ENCODE results near the gene SDK2.

DNA sequence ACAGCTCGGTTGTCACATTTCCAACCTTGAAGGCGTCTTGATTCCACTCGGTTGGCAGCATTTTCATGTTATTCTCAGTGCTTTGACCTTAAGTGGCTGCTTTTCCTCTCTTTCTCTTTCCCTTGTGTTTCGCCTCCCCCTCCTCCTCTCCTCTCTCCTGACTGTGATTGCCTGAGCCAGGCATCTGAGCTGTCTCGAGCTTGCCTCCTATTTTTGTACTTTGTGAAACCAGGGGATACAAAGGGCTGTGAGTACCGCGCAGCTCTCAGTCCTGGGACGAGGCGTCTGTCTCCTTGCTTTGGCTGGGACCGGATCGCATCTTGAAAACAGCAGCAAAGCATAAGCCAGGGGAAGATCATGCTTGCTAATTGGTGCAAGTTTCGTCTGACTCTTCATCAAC is 48.8 kb upstream of the SDK2 start:
- TF ChIP-seq CTCF (IDR thresholded peaks at IDR 0.05; ENCODE audit: poor library complexity) (no peak), EZH2 (IDR thresholded peaks at IDR 0.05; ENCODE audit: borderline replicate concordance) (no peak), EZH2phosphoT487 (IDR thresholded peaks at IDR 0.05; ENCODE audit: low read depth, severe bottlenecking, unreplicated experiment) (no peak)

Data from hepatocyte (in vitro differentiated cells).